Chondrocyte (in vitro differentiated cells): Measurements from ENCODE around the gene USE1. TPM values are rescaled to one million over a fixed set of nuclear protein-coding genes. Genes with fewer than 3 reads are reported as not detected.

ENCODE experiments used
- DNase-seq: peaks from one replicate; pipeline ENCODE4 v3.0.0; 2021; ENCODE audit warnings: mixed read lengths, low spot score
- H3K27ac Mint-ChIP-seq: one replicate; pipeline ENCODE4 v1.8.0; 2021; ENCODE audit warnings: mild to moderate bottlenecking, moderate library complexity, mixed read lengths; ENCODE audit not compliant: unreplicated experiment
- H3K27me3 Mint-ChIP-seq: 2 replicates; pipeline ENCODE4 v1.8.0; 2021; ENCODE audit warnings: low read depth, mixed read lengths
- H3K36me3 Mint-ChIP-seq: 2 replicates; pipeline ENCODE4 v1.8.0; 2021; ENCODE audit warnings: low read depth, mixed read lengths
- H3K4me1 Mint-ChIP-seq: 2 replicates; pipeline ENCODE4 v1.8.0; 2021; ENCODE audit warnings: low read depth, mild to moderate bottlenecking, mixed read lengths
- H3K4me3 Mint-ChIP-seq: one replicate; pipeline ENCODE4 v1.8.0; 2021; ENCODE audit warnings: mild to moderate bottlenecking, moderate library complexity, mixed read lengths; ENCODE audit not compliant: unreplicated experiment
- H3K9me3 Mint-ChIP-seq: 2 replicates; pipeline ENCODE4 v1.8.0; 2021; ENCODE audit warnings: low read depth, mixed read lengths
- total RNA-seq: library from RNA; stranded (reverse); gene quantifications from 3 replicates; pipeline ENCODE4 v1.2.1, GENCODE V29; 2021
- TF ChIP-seq, protein P1 (sequence below): fragments of 200-600 bp; sonication (generic); IDR thresholded peaks from 2 replicates; pipeline ENCODE4 v1.5.0; 2021; ENCODE audit warnings: antibody characterized with exemption, mild to moderate bottlenecking, moderate library complexity

Gene USE1
- total RNA-seq, 1 donor from 2014 or later, result 29.9 TPM

DNA sequence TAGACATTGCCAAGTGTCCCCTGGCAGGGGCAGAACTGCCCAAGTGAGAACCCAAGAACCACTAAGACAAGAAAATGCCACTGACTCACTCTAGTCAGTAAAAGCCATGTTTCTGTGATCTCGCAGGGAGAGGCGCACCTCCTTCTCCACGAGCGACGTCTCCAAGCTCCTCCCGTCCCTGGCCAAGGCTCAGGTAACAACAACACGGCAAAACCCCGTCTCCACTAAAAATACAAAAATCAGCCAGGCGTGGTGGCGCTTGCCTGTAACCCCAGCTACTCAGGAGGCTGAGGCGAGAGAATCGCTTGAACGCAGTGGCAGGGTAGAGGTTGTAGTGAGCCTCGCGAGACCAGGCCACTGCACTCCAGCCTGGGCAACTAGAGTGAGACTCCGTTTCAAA lies 17.5 kb upstream of the USE1 start:
- H3K27ac Mint-ChIP-seq, result no peak overlapping the region
- H3K4me3 Mint-ChIP-seq, result no peak overlapping the region
- no peaks in the 10 kb centered on the region for H3K9me3 Mint-ChIP-seq
- no peaks in the 10 kb centered on the region for H3K27me3 Mint-ChIP-seq
- TF ChIP-seq, protein P1, sequence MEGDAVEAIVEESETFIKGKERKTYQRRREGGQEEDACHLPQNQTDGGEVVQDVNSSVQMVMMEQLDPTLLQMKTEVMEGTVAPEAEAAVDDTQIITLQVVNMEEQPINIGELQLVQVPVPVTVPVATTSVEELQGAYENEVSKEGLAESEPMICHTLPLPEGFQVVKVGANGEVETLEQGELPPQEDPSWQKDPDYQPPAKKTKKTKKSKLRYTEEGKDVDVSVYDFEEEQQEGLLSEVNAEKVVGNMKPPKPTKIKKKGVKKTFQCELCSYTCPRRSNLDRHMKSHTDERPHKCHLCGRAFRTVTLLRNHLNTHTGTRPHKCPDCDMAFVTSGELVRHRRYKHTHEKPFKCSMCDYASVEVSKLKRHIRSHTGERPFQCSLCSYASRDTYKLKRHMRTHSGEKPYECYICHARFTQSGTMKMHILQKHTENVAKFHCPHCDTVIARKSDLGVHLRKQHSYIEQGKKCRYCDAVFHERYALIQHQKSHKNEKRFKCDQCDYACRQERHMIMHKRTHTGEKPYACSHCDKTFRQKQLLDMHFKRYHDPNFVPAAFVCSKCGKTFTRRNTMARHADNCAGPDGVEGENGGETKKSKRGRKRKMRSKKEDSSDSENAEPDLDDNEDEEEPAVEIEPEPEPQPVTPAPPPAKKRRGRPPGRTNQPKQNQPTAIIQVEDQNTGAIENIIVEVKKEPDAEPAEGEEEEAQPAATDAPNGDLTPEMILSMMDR, result no peak
- no peak for DNase-seq
- H3K36me3 Mint-ChIP-seq, result peaks cover 58% of the 10 kb centered on the region
- no peaks in the 10 kb centered on the region for H3K4me1 Mint-ChIP-seq

DNA sequence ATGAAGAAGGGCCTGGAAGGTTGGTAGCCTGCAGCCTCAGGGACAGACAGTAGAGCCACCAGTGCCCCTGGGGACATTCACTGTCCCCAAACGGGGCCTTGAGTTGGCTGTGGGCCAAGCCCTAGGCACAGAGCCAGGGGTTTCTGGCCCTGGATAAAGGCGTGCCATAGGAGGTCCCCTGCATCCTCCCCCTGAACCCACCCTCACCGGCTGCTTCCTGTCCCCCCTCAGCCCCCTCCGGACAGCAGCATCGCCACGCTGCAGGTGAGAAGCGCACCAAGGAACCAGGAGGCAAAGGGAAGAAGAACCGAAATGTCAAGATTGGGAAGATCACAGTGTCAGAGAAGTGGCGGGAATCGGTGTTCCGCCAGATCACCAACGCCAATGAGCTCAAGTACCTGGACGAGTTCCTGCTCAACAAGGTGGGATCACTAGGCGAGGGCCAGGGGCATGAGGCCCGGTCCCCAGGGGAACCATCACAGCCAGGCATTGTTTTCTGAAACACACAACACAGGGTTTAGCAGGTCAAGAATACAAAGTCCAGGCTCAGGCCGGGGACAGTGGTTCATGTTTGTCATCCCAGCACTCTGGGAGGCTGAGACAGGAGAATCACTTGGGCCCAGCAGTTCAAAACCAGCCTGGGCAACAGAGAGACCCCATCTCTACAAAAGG lies 14.6 kb upstream of the USE1 start:
- no peak for DNase-seq
- no peaks in the 10 kb centered on the region for H3K27me3 Mint-ChIP-seq
- no peaks in the 10 kb centered on the region for H3K4me1 Mint-ChIP-seq
- no peak overlapping the region for H3K4me3 Mint-ChIP-seq
- TF ChIP-seq, protein P1, result no peak
- H3K9me3 Mint-ChIP-seq, result no peaks in the 10 kb centered on the region
- peaks cover 61% of the 10 kb centered on the region for H3K36me3 Mint-ChIP-seq
- no peak overlapping the region for H3K27ac Mint-ChIP-seq

DNA sequence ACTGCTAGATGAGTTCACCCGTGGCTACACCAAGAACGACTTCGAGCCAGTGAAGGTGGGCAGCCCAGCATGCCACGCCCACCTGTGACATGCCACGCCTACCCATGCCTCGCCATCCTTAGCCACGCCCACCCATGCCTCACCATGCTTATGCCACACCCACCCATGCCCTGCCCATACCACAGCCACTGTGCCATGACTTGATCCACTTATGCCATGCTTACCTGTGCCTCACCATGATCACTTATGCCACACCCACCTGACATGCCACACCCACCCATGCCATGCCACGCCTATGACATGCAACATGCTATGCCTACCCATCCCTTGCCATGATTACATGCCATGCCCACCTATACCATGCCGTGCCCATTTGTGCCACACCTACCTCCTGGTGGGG lies 12.9 kb upstream of the USE1 start:
- H3K36me3 Mint-ChIP-seq, result peaks cover 56% of the 10 kb centered on the region
- TF ChIP-seq, protein P1, result no peak
- DNase-seq, result no peak
- H3K4me3 Mint-ChIP-seq, result no peak overlapping the region
- no peaks in the 10 kb centered on the region for H3K4me1 Mint-ChIP-seq
- H3K27me3 Mint-ChIP-seq, result no peaks in the 10 kb centered on the region
- no peaks in the 10 kb centered on the region for H3K9me3 Mint-ChIP-seq
- H3K27ac Mint-ChIP-seq, result peak overlapping the region; percentile 17

DNA sequence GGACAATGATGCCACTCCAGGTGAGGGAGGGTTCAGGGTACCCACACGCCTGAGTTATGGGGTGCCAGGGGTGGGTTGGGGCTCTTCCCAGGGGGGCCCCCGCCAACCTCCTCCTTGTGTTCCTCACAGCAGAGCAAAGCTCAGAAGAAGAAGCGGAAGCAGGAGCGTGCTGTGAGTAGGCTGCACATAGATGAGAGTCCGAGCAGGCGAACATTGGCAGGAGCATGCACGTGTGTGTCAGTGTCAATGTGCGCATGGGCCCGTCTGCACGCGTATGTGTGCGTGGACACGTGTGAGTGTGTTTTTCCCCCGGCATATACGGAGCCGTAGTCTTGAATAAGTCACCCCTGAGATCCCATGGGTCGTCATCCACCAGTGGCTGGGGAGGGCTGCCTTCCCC lies 12.4 kb upstream of the USE1 start:
- no peaks in the 10 kb centered on the region for H3K4me1 Mint-ChIP-seq
- TF ChIP-seq, protein P1, result no peak
- H3K4me3 Mint-ChIP-seq, result no peak overlapping the region
- H3K9me3 Mint-ChIP-seq, result no peaks in the 10 kb centered on the region
- no peak for DNase-seq
- H3K27me3 Mint-ChIP-seq, result no peaks in the 10 kb centered on the region
- no peak overlapping the region for H3K27ac Mint-ChIP-seq
- peaks cover 53% of the 10 kb centered on the region for H3K36me3 Mint-ChIP-seq

DNA sequence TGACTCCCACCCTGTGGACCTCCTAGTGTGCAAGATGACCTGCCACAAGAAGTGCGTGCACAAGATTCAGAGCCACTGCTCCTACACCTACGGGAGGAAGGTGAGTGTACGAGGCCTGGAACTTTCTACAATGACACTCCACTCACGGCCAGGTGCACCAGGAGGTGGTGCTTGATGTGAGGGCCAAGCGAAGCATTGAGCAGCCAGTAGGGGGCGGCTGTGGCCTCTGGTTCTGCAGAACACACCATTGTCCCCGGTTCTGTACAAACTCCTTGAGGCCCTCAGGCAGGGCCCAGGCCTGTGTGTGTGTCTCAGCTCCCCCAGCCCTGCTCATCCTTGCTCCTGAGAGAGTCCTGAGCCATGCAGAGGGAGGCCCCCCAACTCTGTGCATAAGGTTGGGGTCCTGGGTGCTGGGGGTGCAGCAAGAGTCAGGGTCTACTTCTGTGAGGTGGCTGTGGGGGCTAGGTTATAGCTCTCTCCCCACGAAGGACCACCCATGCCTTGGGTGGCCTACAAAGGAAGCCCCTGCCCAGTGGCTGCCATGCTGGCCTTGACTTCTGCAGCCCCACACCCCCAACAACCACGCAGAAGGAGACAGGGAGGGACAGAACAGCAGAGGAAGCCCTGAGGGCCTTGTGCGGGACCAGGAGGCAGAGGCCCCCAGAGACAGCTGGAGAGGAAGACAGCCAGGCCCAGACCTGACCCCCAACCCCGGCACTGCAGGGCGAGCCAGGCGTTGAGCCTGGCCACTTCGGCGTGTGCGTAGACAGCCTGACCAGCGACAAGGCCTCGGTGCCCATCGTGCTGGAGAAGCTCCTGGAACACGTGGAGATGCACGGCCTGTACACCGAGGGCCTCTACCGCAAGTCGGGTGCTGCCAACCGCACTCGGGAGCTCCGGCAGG lies 9.7 kb upstream of the USE1 start:
- TF ChIP-seq, protein P1, result peak; percentile 73
- Mint-ChIP-seq H3K27me3 (no peaks in the 10 kb centered on the region), H3K9me3 (no peaks in the 10 kb centered on the region), H3K36me3 (peaks cover 51% of the 10 kb centered on the region), H3K4me3 (no peak overlapping the region), H3K27ac (no peak overlapping the region), H3K4me1 (peaks cover 2% of the 10 kb centered on the region)
- no peak for DNase-seq
